ENCODE data around the gene RASGEF1B. TPM values are rescaled to one million over a fixed set of nuclear protein-coding genes. Genes with fewer than 3 reads are reported as not detected.

The RASGEF1B gene
- total and polyA plus RNA-seq, 2 of the 4 experiments (the other 2 are of a cell fraction), result 0.09 to 0.36 TPM

DNA sequence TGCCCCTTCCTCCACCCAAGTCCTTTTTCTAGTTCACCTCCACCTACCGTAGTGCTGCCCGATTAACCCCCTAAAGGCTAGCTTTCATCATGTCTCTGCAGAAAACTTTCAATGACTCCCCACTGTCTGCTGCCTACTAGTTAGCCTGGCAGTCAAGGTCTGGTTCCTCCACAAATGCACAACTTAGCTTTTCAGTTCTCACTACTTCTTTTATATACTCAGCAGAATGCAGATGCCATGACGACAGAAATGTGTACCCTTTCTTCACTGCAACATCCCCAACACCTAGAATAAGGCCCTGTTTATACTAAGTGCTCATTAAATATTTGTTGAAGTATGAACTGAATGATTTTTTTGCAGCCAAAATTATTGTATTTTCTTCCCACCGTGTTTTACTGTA lies 30.9 kb upstream of the RASGEF1B start:
- TF ChIP-seq USF2 (IDR thresholded peaks at IDR 0.05; ENCODE audit: low read depth, low read length) (no peak), FOS (IDR thresholded peaks at IDR 0.05; ENCODE audit: low read depth, low read length) (no peak), MXI1 (IDR thresholded peaks at IDR 0.05; ENCODE audit: borderline replicate concordance, low read depth, low read length) (no peak), RCOR1 (IDR thresholded peaks at IDR 0.05; ENCODE audit: insufficient replicate concordance, low read length) (no peak), MAFK (IDR thresholded peaks at IDR 0.05; ENCODE audit: low read depth, low read length) (no peak), CTCF (conservative IDR thresholded peaks at IDR 0.05; ENCODE audit: low read depth, low read length) (no peak), NFE2L2 (IDR thresholded peaks at IDR 0.05; ENCODE audit: low read depth, low read length) (no peak), CEBPB (IDR thresholded peaks at IDR 0.05; ENCODE audit: low read depth, low read length) (no peak), BHLHE40 (IDR thresholded peaks at IDR 0.05; ENCODE audit: low read depth, low read length) (no peak)
- Histone ChIP-seq H3K4me3 (ENCODE audit: insufficient read depth, low read depth, low read length) (no peak overlapping the region), H2BK15ac (ENCODE audit: low read depth, low read length) (no peak overlapping the region), H2BK20ac (ENCODE audit: low read depth, low read length) (no peak overlapping the region), H4K91ac (ENCODE audit: insufficient read depth, low read depth, low read length) (no peak overlapping the region), H3K56ac (ENCODE audit: extremely low read depth, insufficient read depth, low read length) (no peak overlapping the region), H3K79me1 (ENCODE audit: low read depth in 1 of 2, low read length in 2 of 2) (no peaks in the 10 kb centered on the region), H3K23ac (ENCODE audit: low read depth, low read length) (no peak overlapping the region), H3K9me1 (ENCODE audit: insufficient read depth, low read length) (no peaks in the 10 kb centered on the region), H3K9me3 (ENCODE audit: control insufficient read depth, insufficient read depth, low read length) (no peaks in the 10 kb centered on the region), H2BK120ac (ENCODE audit: low read depth, low read length) (no peak overlapping the region), H3K4me2 (ENCODE audit: low read depth, low read length) (no peak overlapping the region), H3K27ac (ENCODE audit: insufficient read depth, low read length) (no peak overlapping the region), H4K5ac (ENCODE audit: low read depth, low read length) (no peak overlapping the region), H3K9ac (ENCODE audit: low read depth, low read length) (no peak overlapping the region), H2BK5ac (ENCODE audit: low read depth, low read length, poor library complexity, severe bottlenecking) (no peak overlapping the region), H3K4me1 (ENCODE audit: control insufficient read depth, insufficient read depth, low read length) (no peaks in the 10 kb centered on the region), H2AK9ac (replicated peaks; ENCODE audit: low read depth, low read length, poor library complexity) (no peak overlapping the region), H3K18ac (ENCODE audit: low read depth, low read length) (no peak overlapping the region), H2AK5ac (ENCODE audit: low read depth, low read length) (no peak overlapping the region), H3K27me3 (ENCODE audit: control insufficient read depth, insufficient read depth, low read length) (peaks cover 20% of the 10 kb centered on the region), H3K36me3 (ENCODE audit: control insufficient read depth, insufficient read depth, low read length) (no peaks in the 10 kb centered on the region), H3K14ac (replicated peaks; ENCODE audit: low read depth, low read length) (no peak overlapping the region), H4K20me1 (ENCODE audit: insufficient read depth, low read length) (no peaks in the 10 kb centered on the region), H4K8ac (ENCODE audit: low read depth in 2 of 2, low read length in 2 of 2) (no peak overlapping the region), H2AFZ (replicated peaks; ENCODE audit: low read length, poor library complexity) (no peak overlapping the region), H3K4ac (ENCODE audit: low read depth, low read length) (no peak overlapping the region)
- no TSS peak for BruUV-seq (replicated peaks)
- ChIA-PET CTCF (interaction anchor here (0.6 kb wide), 1 partner anchor 43 kb away, joined by 3 read pairs; no protein-coding TSS in a partner anchor), POLR2A (ENCODE audit: unreplicated experiment) (no interaction called here)
- WGBS, 2 experiments (ENCODE audit: extremely low coverage in 2 of 2, insufficient read length in 1 of 2), result no CpG with 5 or more reads among the region's 4 CpGs
- intact Hi-C loops (cut with micrococcal nuclease), result no loop called here
- in situ Hi-C loops (cut with MboI; ENCODE audit: low sequenced_read_pairs), result no loop called here
- ATAC-seq (ENCODE audit: low read depth), result no peak
- no peak for DNase-seq
- dilution Hi-C loops (cut with HindIII; ENCODE audit: low sequenced_read_pairs, unreplicated experiment), result no loop called here

Data from IMR-90 (cell line).